HepG2 (cell line): ENCODE measurements around the gene GMEB2. TPM values are rescaled to one million over a fixed set of nuclear protein-coding genes. Genes with fewer than 3 reads are reported as not detected.

Experiments used
- ATAC-seq: fragments of 200-7000 bp; cut with Tn5 transposase; 3 replicates; pipeline ENCODE4 v1.9.1; 2020; ENCODE audit warnings: mild to moderate bottlenecking, moderate library complexity
- BruUV-seq: library from RNA; stranded (reverse); fragments of 400-500 nt; replicated peaks from 2 replicates; lab custom pipeline; 2021; lab: Mats Ljungman, UMichigan
- CTCF ChIA-PET: fragments of 300-600 bp; formaldehyde crosslinking; extraction: SDS; loops from one replicate; lab custom pipeline; 2021; ENCODE audit warnings: low total read pairs, inconsistent platforms, low intra/inter-chr PET ratio; lab: Yijun Ruan, JAX
- POLR2A ChIA-PET: fragments of 350-600 bp; sonication (Branson Sonifier 250); formaldehyde crosslinking; loops from one replicate; lab custom pipeline; 2020; ENCODE audit warnings: antibody characterized with exemption, inconsistent platforms; lab: Yijun Ruan, JAX
- DNase-seq: peaks from one replicate; pipeline ENCODE4 v3.0.0-alpha.2; 2015; ENCODE audit warnings: low spot score
- FAIRE-seq: peaks from 3 replicates; lab custom pipeline; 2011; peaks lifted over from hg19 to GRCh38; lab: Jason Lieb, UNC
- H2AFZ ChIP-seq: one replicate; pipeline ENCODE4 v1.6.1; 2011; ENCODE audit warnings: low read length, inconsistent platforms
- H3K27ac ChIP-seq: fragments of 300-600 bp; 3 replicates; pipeline ENCODE4 v1.8.0; 2011; ENCODE audit warnings: mixed run types, mild to moderate bottlenecking, mixed read lengths, low read length, inconsistent platforms; ENCODE audit not compliant: insufficient read depth; ENCODE audit errors: extremely low read length
- H3K27me3 ChIP-seq, 2 experiments: fragments of 200-600 bp in 1 of 2; 2 replicates in 1 of 2; 3 replicates in 1 of 2; pipeline versions ENCODE4 v1.6.0 to v1.8.0; 2011; ENCODE audit warnings: low read length in 2 of 2, mild to moderate bottlenecking in 2 of 2, moderate library complexity in 2 of 2, inconsistent platforms in 1 of 2; ENCODE audit not compliant: insufficient read depth in 2 of 2, control insufficient read depth in 1 of 2
- H3K36me3 ChIP-seq, 2 experiments: fragments of 200-600 bp in 1 of 2; replicated peaks in 1 of 2; 2 replicates in 1 of 2; 3 replicates in 1 of 2; pipeline versions ENCODE4 v1.5.1 to v1.8.0; 2011; ENCODE audit warnings: low read length in 2 of 2, inconsistent platforms in 1 of 2; ENCODE audit not compliant: insufficient read depth in 2 of 2, control insufficient read depth in 1 of 2
- H3K4me1 ChIP-seq: 2 replicates; pipeline ENCODE4 v1.5.1; 2012; ENCODE audit warnings: low read length, inconsistent platforms; ENCODE audit not compliant: insufficient read depth
- H3K4me2 ChIP-seq: 2 replicates; pipeline ENCODE4 v1.6.0; 2011; ENCODE audit warnings: low read depth, low read length, inconsistent platforms
- H3K4me3 ChIP-seq, 3 experiments: fragments of 200-600 bp in 1 of 3; sonication (generic), shearing (Covaris generic) in 1 of 3; replicated peaks in 1 of 3; 2 replicates each; pipeline ENCODE4 v1.5.1; 2011 to 2016; ENCODE audit warnings: low read length in 3 of 3, inconsistent platforms in 2 of 3, low read depth in 2 of 3, mild to moderate bottlenecking in 2 of 3, control low read depth in 1 of 3, mixed read lengths in 1 of 3; ENCODE audit not compliant: insufficient read depth in 1 of 3
- H3K79me2 ChIP-seq: one replicate; pipeline ENCODE4 v1.6.1; 2011; ENCODE audit warnings: low read length, inconsistent platforms; ENCODE audit not compliant: insufficient read depth
- H3K9ac ChIP-seq: 2 replicates; pipeline ENCODE4 v1.6.0; 2011; ENCODE audit warnings: mild to moderate bottlenecking, low read depth, low read length, inconsistent platforms; ENCODE audit not compliant: insufficient read depth
- H3K9me3 ChIP-seq: 2 replicates; pipeline ENCODE4 v1.5.1; 2012; ENCODE audit warnings: mild to moderate bottlenecking, low read length
- H4K20me1 ChIP-seq: 2 replicates; pipeline ENCODE4 v1.6.0; 2011; ENCODE audit warnings: inconsistent platforms, mild to moderate bottlenecking, low read length, moderate library complexity; ENCODE audit not compliant: insufficient read depth
- FOXC1 ChIP-seq: sonication (generic); formaldehyde crosslinking; IDR thresholded peaks from 2 replicates; pipeline ENCODE4 v1.8.0; 2022; ENCODE audit warnings: mild to moderate bottlenecking, missing genetic modification reagents, borderline replicate concordance
- MTA1 ChIP-seq: sonication (generic); formaldehyde crosslinking; IDR thresholded peaks from 2 replicates; pipeline ENCODE4 v1.4.0; 2020; ENCODE audit warnings: missing genetic modification reagents, mild to moderate bottlenecking, borderline replicate concordance
- ZBTB38 ChIP-seq: sonication (generic); formaldehyde crosslinking; IDR thresholded peaks from 2 replicates; pipeline ENCODE4 v1.5.1; 2020; ENCODE audit warnings: mild to moderate bottlenecking, missing genetic modification reagents
- ZFP82 ChIP-seq: sonication (generic); formaldehyde crosslinking; IDR thresholded peaks from 2 replicates; pipeline ENCODE4 v1.5.1; 2020; ENCODE audit warnings: mild to moderate bottlenecking, missing genetic modification reagents, borderline replicate concordance
- WGBS: methylation state at CpG from one replicate; pipeline ENCODE4 v1.1.6; 2017; ENCODE audit warnings: low lambda C conversion rate; 5-methylcytosine and 5-hydroxymethylcytosine counted together
- in situ Hi-C: cut with HindIII; loops from 2 replicates; pipeline ENCODE4 v1.10.0; 2017; ENCODE audit warnings: low pct_unique_long_range_greater_than_20kb; ENCODE audit not compliant: extremely low pct_ligation_motif_present
- intact Hi-C: fragments of 100-400 bp; cut with micrococcal nuclease; formaldehyde crosslinking; loops from one replicate; pipeline ENCODE4 v1.10.0; 2022; ENCODE audit not compliant: unreplicated experiment
- polyA plus RNA-seq, 8 experiments: library from polyadenylated mRNA; depleted of rRNA in 3 of 8; stranded (reverse) in 7 of 8; unstranded in 1 of 8; fragments of >200 nt; fragmentation: Illumina TruSeq in 4 of 8; extraction: Trizol in 4 of 8; gene quantifications; 2 replicates each; pipeline versions ENCODE4 v1.2.1 to v1.2.3, GENCODE V29; 2011 to 2016; ENCODE audit warnings: low read depth in 4 of 8, missing spikeins in 1 of 8, mixed read lengths in 1 of 8; ENCODE audit not compliant: insufficient read depth in 1 of 8
- total RNA-seq, 5 experiments: library from RNA; depleted of rRNA; stranded (reverse); fragments of >200 nt; fragmentation: Illumina TruSeq; extraction: Trizol; gene quantifications; 2 replicates each; pipeline ENCODE4 v1.2.3, GENCODE V29; 2016; ENCODE audit warnings: low read depth in 1 of 5
- TF ChIP-seq, protein P1 (sequence below): sonication (generic); formaldehyde crosslinking; IDR thresholded peaks from 2 replicates; pipeline ENCODE4 v1.5.0; 2020; ENCODE audit warnings: mild to moderate bottlenecking, missing genetic modification reagents, borderline replicate concordance

Gene GMEB2
- total and polyA plus RNA-seq, 2 of the 13 experiments (the other 11 are each of a cell fraction or from before 2014, with no cell fraction given) = 10.6 to 12.4 TPM

DNA sequence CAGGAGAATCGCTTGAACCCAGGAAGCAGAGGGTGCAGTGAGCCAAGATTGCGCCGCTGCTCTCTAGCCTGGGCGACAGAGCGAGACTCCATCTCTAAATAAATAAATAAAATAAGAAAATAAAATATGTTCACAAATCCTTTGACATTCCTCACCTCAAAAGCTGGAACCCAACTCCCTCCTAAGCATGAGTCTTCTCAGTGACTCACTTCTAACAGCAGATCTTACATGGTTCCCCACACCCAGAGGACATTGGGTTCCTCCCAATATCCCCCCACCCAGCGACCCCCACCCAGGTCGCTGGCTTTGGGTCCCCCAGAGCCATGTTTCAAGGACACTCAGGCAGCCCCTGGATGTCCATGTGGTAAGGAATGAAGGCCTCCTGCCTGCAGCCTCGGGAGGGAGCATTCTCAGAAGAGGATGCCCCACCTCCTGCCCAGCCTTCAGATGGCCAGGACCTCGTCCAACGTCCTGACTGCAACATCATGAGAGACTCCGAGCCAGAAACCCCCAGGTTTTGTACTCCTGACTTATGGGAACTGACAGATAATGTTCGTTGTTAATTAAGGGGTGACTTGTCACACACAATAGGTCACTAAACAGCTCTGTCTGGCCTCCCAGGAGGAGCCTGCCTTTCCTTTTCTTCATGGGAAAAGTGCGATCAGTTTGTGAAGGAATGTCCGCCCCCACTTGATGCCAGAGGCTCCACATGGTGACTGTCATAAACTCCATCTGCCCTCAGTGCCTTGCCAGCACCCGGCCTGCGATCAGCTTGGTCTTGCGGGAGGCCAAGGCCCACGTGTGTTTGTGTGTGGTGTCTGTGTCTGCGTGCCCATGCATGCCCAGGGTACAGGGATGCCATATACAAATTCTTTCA, 10.1 kb upstream of the GMEB2 start:
- DNase-seq = no peak
- ChIA-PET CTCF (no interaction called here), POLR2A (interaction anchor here (0.7 to 1.3 kb wide), 2 partner anchors 10 to 56 kb away, joined by 3 to 4 read pairs; partner anchors contain the start of gene GMEB2)
- no peak for ATAC-seq
- no peak overlapping the region for H2AFZ ChIP-seq
- H3K79me2 ChIP-seq = no peaks in the 10 kb centered on the region
- no peaks in the 10 kb centered on the region for H3K36me3 ChIP-seq
- H3K4me1 ChIP-seq = peaks cover 11% of the 10 kb centered on the region; the same call in 1 of the 2 replicates
- intact Hi-C loops (no loop called here), in situ Hi-C loops (no loop called here)
- FAIRE-seq = no peak
- 0 out of 2 replicates have a peak, but pooled peaks have one; percentile 20 for TF ChIP-seq ZBTB38 (CRISPR knock-in tag)
- peak; percentile 42; the same call in 1 of the 2 replicates for TF ChIP-seq MTA1 (CRISPR knock-in tag)
- TF ChIP-seq, protein P1, sequence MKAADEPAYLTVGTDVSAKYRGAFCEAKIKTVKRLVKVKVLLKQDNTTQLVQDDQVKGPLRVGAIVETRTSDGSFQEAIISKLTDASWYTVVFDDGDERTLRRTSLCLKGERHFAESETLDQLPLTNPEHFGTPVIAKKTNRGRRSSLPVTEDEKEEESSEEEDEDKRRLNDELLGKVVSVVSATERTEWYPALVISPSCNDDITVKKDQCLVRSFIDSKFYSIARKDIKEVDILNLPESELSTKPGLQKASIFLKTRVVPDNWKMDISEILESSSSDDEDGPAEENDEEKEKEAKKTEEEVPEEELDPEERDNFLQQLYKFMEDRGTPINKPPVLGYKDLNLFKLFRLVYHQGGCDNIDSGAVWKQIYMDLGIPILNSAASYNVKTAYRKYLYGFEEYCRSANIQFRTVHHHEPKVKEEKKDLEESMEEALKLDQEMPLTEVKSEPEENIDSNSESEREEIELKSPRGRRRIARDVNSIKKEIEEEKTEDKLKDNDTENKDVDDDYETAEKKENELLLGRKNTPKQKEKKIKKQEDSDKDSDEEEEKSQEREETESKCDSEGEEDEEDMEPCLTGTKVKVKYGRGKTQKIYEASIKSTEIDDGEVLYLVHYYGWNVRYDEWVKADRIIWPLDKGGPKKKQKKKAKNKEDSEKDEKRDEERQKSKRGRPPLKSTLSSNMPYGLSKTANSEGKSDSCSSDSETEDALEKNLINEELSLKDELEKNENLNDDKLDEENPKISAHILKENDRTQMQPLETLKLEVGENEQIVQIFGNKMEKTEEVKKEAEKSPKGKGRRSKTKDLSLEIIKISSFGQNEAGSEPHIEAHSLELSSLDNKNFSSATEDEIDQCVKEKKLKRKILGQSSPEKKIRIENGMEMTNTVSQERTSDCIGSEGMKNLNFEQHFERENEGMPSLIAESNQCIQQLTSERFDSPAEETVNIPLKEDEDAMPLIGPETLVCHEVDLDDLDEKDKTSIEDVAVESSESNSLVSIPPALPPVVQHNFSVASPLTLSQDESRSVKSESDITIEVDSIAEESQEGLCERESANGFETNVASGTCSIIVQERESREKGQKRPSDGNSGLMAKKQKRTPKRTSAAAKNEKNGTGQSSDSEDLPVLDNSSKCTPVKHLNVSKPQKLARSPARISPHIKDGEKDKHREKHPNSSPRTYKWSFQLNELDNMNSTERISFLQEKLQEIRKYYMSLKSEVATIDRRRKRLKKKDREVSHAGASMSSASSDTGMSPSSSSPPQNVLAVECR = 0 out of 2 replicates have a peak, but pooled peaks have one; percentile 16
- no peak for TF ChIP-seq ZFP82 (CRISPR knock-in tag)
- TF ChIP-seq FOXC1 (CRISPR knock-in tag) = peak; percentile 65; the same call in 1 of the 2 replicates
- H3K4me3 ChIP-seq = no peak overlapping the region
- H3K9me3 ChIP-seq = no peaks in the 10 kb centered on the region
- H4K20me1 ChIP-seq = no peaks in the 10 kb centered on the region
- no TSS peak for BruUV-seq
- no peak overlapping the region for H3K4me2 ChIP-seq
- 47% methylated on average over 19 of the region's 19 CpGs for WGBS
- H3K9ac ChIP-seq = no peak overlapping the region
- H3K27ac ChIP-seq = no peak overlapping the region
- peaks cover 0 to 2% of the 10 kb centered on the region in 2 experiments; a peak in 1 of 5 replicates for H3K27me3 ChIP-seq
